WI38 (cell line): ENCODE results near the gene ABR.

Experiments
- H3K4me3 ChIP-seq: 2 replicates; pipeline ENCODE4 v1.5.1; 2011; ENCODE audit warnings: low read depth, mild to moderate bottlenecking, control low read depth, low read length
- TF ChIP-seq, protein P1 (sequence below): IDR thresholded peaks from 2 replicates; pipeline ENCODE4 v1.5.1; 2012; ENCODE audit warnings: low read depth, mild to moderate bottlenecking, control low read depth, low read length

The ABR gene

DNA sequence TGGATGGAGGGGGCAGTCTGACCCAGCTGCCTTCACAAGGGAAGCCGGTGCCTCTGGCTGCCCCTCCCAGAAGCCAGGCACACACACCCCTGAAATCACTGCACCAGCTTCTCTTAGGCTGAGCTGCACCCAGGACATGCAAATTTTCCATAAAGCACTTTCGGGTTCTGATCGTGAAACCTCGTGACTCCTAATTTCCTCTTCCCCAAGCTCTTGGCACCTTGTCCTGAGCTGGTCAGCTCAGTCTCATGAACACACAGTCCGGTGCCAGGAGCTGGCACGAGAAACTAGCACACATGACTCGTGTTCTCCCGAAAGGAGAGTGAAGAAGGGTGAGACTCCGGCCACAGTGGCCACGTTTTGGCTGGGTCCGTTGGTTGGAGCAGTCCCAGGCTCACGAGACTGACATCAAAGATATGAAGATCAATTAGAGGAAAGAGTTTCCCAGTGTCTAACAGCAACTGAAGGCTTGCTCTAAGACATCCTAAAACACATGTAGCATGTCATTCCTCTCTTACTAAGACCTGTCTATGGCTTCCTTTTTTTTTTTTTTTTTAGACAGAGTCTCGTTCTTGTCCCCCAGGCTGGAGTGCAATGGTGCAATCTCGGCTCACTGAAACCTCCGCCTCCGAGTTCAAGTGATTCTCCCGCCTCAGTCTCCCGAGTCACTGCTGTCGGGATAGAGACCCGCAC is 9.2 kb upstream of the ABR start:
- TF ChIP-seq, protein P1, sequence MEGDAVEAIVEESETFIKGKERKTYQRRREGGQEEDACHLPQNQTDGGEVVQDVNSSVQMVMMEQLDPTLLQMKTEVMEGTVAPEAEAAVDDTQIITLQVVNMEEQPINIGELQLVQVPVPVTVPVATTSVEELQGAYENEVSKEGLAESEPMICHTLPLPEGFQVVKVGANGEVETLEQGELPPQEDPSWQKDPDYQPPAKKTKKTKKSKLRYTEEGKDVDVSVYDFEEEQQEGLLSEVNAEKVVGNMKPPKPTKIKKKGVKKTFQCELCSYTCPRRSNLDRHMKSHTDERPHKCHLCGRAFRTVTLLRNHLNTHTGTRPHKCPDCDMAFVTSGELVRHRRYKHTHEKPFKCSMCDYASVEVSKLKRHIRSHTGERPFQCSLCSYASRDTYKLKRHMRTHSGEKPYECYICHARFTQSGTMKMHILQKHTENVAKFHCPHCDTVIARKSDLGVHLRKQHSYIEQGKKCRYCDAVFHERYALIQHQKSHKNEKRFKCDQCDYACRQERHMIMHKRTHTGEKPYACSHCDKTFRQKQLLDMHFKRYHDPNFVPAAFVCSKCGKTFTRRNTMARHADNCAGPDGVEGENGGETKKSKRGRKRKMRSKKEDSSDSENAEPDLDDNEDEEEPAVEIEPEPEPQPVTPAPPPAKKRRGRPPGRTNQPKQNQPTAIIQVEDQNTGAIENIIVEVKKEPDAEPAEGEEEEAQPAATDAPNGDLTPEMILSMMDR = no peak

GRCh38 chr17:1186923-1187771 is 7.4 kb upstream of the ABR start:
- no peak overlapping the region for H3K4me3 ChIP-seq

More for the DNA sequence above, 9.2 kb upstream of the ABR start:
- H3K4me3 ChIP-seq = no peak overlapping the region

DNA sequence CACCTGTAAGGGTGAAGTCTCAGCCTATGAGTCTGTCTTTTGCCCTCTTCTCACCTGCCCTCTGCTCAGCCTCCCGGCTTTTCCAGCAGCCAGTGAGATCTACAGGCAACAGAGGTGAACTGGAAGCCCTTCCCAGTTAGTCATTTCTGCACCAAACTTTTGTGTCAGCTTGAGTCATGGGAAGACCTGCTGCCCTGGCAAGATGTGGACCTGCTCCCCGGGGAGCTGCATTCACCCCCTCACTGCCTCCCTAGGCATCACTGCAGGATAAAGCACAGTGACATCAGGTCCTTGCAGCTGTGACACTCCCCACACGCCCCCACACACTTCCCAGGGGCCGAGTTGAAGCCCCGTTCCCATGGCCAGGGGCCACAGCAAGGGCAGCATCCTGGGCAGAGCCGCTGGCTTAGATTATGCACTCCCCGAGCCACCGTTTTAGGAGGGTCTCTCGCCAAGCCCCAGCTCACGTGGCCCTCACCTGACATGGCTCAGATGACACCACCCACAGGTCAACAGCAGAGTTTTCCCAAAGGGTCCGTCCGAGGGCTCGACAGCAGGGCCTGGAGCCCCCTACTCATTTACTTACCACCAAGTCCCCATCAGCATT is 6.5 kb upstream of the ABR start:
- no peak overlapping the region for H3K4me3 ChIP-seq
- TF ChIP-seq, protein P1 = no peak

More at GRCh38 chr17:1186923-1187771, 7.4 kb upstream of the ABR start:
- TF ChIP-seq, protein P1 = peak; percentile 96

GRCh38 chr17:1183171-1183873 is 3.5 kb upstream of the ABR start:
- H3K4me3 ChIP-seq = no peak overlapping the region
- TF ChIP-seq, protein P1 = no peak

GRCh38 chr17:1182811-1183170 is 3.0 kb upstream of the ABR start:
- TF ChIP-seq, protein P1 = no peak
- H3K4me3 ChIP-seq = no peak overlapping the region

- H3K4me3 ChIP-seq = no peak overlapping the region
- TF ChIP-seq, protein P1 = no peak
Measured at GRCh38 chr17:1181753-1182137, 2.0 kb upstream of the ABR start.
